Smooth muscle cell (in vitro differentiated cells): Measurements from ENCODE around the gene SLC5A6. TPM values are rescaled to one million over a fixed set of nuclear protein-coding genes. Genes with fewer than 3 reads are reported as not detected.

Source experiments
- DNase-seq: peaks from one replicate; lab custom pipeline; 2025; ENCODE audit not compliant: unreplicated experiment; lab: John Stamatoyannopoulos, UW
- H2AFZ ChIP-seq: fragments of 200-600 bp; sonication (generic); 2 replicates; pipeline ENCODE4 v1.6.0; 2016; ENCODE audit warnings: antibody characterized with exemption, low read depth, mild to moderate bottlenecking
- H3F3A ChIP-seq: fragments of 200-600 bp; sonication (generic); 2 replicates; pipeline ENCODE4 v1.6.0; 2017; ENCODE audit warnings: antibody characterized with exemption, low read depth
- H3K27ac ChIP-seq: fragments of 200-600 bp; sonication (generic); 2 replicates; pipeline ENCODE4 v1.5.1; 2016; ENCODE audit warnings: low read depth, mild to moderate bottlenecking
- H3K27me3 ChIP-seq: fragments of 200-600 bp; sonication (generic); 2 replicates; pipeline ENCODE4 v1.6.1; 2016; ENCODE audit warnings: low read depth, mild to moderate bottlenecking
- H3K36me3 ChIP-seq: fragments of 200-600 bp; sonication (generic); 2 replicates; pipeline ENCODE4 v1.5.1; 2016; ENCODE audit warnings: low read depth
- H3K4me1 ChIP-seq: fragments of 200-600 bp; sonication (generic); 2 replicates; pipeline ENCODE4 v1.5.1; 2016; ENCODE audit warnings: low read depth
- H3K4me2 ChIP-seq: fragments of 200-600 bp; sonication (generic); 2 replicates; pipeline ENCODE4 v1.6.0; 2016; ENCODE audit warnings: mild to moderate bottlenecking
- H3K4me3 ChIP-seq: fragments of 200-600 bp; sonication (generic); 2 replicates; pipeline ENCODE4 v1.5.1; 2016; ENCODE audit warnings: mild to moderate bottlenecking
- H3K79me2 ChIP-seq: fragments of 200-600 bp; sonication (generic); 2 replicates; pipeline ENCODE4 v1.6.0; 2016; ENCODE audit warnings: low read depth, mild to moderate bottlenecking
- H3K9ac ChIP-seq: fragments of 200-600 bp; sonication (generic); 2 replicates; pipeline ENCODE4 v1.6.0; 2016; ENCODE audit warnings: low read depth
- H3K9me3 ChIP-seq: fragments of 200-600 bp; sonication (generic); replicated peaks from 2 replicates; pipeline ENCODE4 v1.5.1; 2016; ENCODE audit warnings: low read depth
- H4K20me1 ChIP-seq: fragments of 200-600 bp; sonication (generic); 2 replicates; pipeline ENCODE4 v1.6.0; 2016; ENCODE audit warnings: low read depth
- WGBS: methylation state at CpG from one replicate; pipeline ENCODE4 v1.1.7; 2016; ENCODE audit warnings: low lambda C conversion rate; 5-methylcytosine and 5-hydroxymethylcytosine counted together
- polyA plus RNA-seq: library from polyadenylated mRNA; unstranded; fragments of >200 nt; fragmentation: Nextera tagmentation; extraction: Ambion mirVana; gene quantifications from 2 replicates; pipeline ENCODE4 v1.2.1, GENCODE V29; 2016
- total RNA-seq: library from RNA; depleted of rRNA; stranded (reverse); fragments of >200 nt; gene quantifications from 2 replicates; pipeline ENCODE4 v1.2.3, GENCODE V29; 2014
- TF ChIP-seq, protein P1 (sequence below): fragments of 200-600 bp; sonication (generic); IDR thresholded peaks from 2 replicates; pipeline ENCODE4 v1.5.1; 2017; ENCODE audit warnings: borderline replicate concordance, mild to moderate bottlenecking, antibody characterized with exemption; ENCODE audit not compliant: insufficient read depth, poor library complexity, severe bottlenecking

Gene SLC5A6
- total and polyA plus RNA-seq, 2 experiments from 2014 or later = 25.7 to 32.3 TPM

DNA sequence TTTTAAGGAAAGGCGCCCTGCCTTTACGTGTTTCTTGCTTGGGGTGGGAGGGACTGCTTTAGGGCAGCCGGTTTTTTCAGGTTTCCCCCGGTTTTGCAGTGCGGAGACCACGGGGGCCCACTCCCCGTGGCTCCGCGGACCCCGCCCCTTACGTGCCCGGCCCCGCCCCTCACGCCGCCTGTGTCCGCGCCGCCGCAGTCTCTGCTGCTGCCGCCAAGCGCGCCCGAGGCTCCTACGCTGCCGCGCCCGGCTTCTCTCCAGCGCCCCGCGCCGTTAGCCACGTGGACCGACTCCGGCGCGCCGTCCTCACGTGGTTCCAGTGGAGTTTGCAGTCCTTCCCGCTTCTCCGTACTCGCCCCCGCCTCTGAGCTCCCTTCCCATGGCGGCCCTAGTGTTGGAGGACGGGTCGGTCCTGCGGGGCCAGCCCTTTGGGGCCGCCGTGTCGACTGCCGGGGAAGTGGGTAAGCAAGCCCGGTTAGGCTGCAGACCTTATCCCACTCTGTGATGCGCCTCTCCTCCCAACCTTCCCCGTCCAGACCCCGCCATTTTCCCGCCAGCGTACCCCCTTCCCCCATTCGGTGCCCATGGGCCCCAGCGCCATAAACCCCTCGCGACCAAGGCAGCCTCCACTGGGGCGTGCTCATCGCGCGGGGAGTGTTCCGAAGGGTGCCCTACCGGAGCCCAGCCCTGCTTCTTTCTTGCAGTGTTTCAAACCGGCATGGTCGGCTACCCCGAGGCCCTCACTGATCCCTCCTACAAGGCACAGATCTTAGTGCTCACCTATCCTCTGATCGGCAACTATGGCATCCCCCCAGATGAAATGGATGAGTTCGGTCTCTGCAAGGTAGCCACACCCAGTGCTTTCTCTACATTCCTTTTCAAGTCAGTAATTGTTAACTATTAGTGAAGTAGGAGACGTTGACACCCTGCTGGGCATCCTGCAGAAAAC lies 5.4 kb upstream of the SLC5A6 start, which contains the start of gene CAD:
CAD (plus strand) TSS at position 197 of the 949 bp plus-strand sequence; CDS start at position 380, 183 bp downstream.
- Histone ChIP-seq H3K4me3 (peak within 1 kb of the TSS; percentile 69), H3F3A (peaks cover 4% of the 10 kb centered on the region), H4K20me1 (no peaks in the 10 kb centered on the region), H3K27ac (peak within 1 kb of the TSS; percentile 33), H3K36me3 (no peaks in the 10 kb centered on the region), H3K4me2 (peak within 1 kb of the TSS; percentile 97), H3K27me3 (no peaks in the 10 kb centered on the region), H2AFZ (peak within 1 kb of the TSS; percentile 88), H3K9me3 (no peaks in the 10 kb centered on the region), H3K9ac (peak within 1 kb of the TSS; percentile 69), H3K4me1 (peaks cover 23% of the 10 kb centered on the region), H3K79me2 (peaks cover 26% of the 10 kb centered on the region)
- peak; percentile 47 for DNase-seq
- 1% methylated on average over 66 of the region's 72 CpGs for WGBS
- TF ChIP-seq, protein P1, sequence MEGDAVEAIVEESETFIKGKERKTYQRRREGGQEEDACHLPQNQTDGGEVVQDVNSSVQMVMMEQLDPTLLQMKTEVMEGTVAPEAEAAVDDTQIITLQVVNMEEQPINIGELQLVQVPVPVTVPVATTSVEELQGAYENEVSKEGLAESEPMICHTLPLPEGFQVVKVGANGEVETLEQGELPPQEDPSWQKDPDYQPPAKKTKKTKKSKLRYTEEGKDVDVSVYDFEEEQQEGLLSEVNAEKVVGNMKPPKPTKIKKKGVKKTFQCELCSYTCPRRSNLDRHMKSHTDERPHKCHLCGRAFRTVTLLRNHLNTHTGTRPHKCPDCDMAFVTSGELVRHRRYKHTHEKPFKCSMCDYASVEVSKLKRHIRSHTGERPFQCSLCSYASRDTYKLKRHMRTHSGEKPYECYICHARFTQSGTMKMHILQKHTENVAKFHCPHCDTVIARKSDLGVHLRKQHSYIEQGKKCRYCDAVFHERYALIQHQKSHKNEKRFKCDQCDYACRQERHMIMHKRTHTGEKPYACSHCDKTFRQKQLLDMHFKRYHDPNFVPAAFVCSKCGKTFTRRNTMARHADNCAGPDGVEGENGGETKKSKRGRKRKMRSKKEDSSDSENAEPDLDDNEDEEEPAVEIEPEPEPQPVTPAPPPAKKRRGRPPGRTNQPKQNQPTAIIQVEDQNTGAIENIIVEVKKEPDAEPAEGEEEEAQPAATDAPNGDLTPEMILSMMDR = no peak

DNA sequence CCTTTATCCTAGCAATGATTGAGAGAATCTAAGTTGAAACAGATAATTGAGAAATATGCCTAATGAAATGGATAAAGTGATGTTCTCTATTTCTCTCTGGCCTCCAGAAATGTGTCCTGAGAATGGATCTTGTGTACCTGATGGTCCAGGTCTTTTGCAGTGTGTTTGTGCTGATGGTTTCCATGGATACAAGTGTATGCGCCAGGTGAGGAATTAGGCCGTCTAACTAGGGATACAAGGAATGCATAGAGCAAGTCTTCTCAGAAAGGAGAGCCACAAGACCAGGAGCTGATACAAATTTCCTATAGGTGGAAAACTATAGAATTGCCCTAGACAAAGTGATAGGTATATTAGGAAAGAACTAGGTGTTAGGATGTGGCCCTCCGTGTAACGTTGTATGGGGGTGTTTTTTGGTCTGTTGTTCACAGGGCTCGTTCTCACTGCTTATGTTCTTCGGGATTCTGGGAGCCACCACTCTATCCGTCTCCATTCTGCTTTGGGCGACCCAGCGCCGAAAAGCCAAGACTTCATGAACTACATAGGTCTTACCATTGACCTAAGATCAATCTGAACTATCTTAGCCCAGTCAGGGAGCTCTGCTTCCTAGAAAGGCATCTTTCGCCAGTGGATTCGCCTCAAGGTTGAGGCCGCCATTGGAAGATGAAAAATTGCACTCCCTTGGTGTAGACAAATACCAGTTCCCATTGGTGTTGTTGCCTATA lies 4.5 kb upstream of the SLC5A6 start:
- Histone ChIP-seq H3K9ac (no peak overlapping the region), H3K4me2 (peak overlapping the region; percentile 97), H3F3A (peaks cover 4% of the 10 kb centered on the region), H3K4me1 (peaks cover 23% of the 10 kb centered on the region), H3K79me2 (peaks cover 26% of the 10 kb centered on the region), H3K9me3 (no peaks in the 10 kb centered on the region), H3K27me3 (no peaks in the 10 kb centered on the region), H3K4me3 (peak overlapping the region; percentile 69), H3K27ac (peak overlapping the region; percentile 2), H2AFZ (peak overlapping the region; percentile 88), H4K20me1 (no peaks in the 10 kb centered on the region), H3K36me3 (no peaks in the 10 kb centered on the region)
- TF ChIP-seq, protein P1 = no peak
- WGBS = 90% methylated on average over 13 of the region's 13 CpGs
- no peak for DNase-seq

GRCh38 chr2:27214941-27215340 lies 2.9 kb upstream of the SLC5A6 start:
- H3K4me3 ChIP-seq = no peak overlapping the region
- 79% methylated on average over 3 of the region's 3 CpGs for WGBS
- peaks cover 26% of the 10 kb centered on the region for H3K79me2 ChIP-seq
- TF ChIP-seq, protein P1 = no peak
- no peaks in the 10 kb centered on the region for H3K9me3 ChIP-seq
- H4K20me1 ChIP-seq = no peaks in the 10 kb centered on the region
- H2AFZ ChIP-seq = no peak overlapping the region
- H3K27me3 ChIP-seq = no peaks in the 10 kb centered on the region
- peaks cover 27% of the 10 kb centered on the region for H3K4me1 ChIP-seq
- no peak overlapping the region for H3K9ac ChIP-seq
- H3K4me2 ChIP-seq = no peak overlapping the region
- H3K36me3 ChIP-seq = no peaks in the 10 kb centered on the region
- no peak overlapping the region for H3K27ac ChIP-seq
- DNase-seq = no peak
- H3F3A ChIP-seq = peaks cover 4% of the 10 kb centered on the region
